K562 (cell line): ENCODE data around the gene GRM2. TPM values are rescaled to one million over a fixed set of nuclear protein-coding genes. Genes with fewer than 3 reads are reported as not detected.
"Not testable (repeated sequence)": the region's sequence is repeated elsewhere in the genome, so short reads cannot be mapped to it uniquely, and the experiment has no call there.

Experiments used
- ATAC-seq: fragments of 200-7000 bp; cut with Tn5 transposase; 3 replicates; pipeline ENCODE4 v1.9.1; 2020; ENCODE audit warnings: moderate library complexity
- BruUV-seq: library from RNA; stranded (reverse); fragments of 400-500 nt; replicated peaks from 2 replicates; lab custom pipeline; 2021; lab: Mats Ljungman, UMichigan
- CTCF ChIA-PET: fragments of 300-600 bp; formaldehyde crosslinking; extraction: SDS; loops from one replicate; lab custom pipeline; 2021; ENCODE audit warnings: low intra/inter-chr PET ratio; lab: Yijun Ruan, JAX
- POLR2A ChIA-PET: fragments of 300-600, 350-650 bp; sonication (Branson Sonifier 250); formaldehyde crosslinking; extraction: SDS; loops from one replicate; lab custom pipeline; 2021; ENCODE audit warnings: antibody characterized with exemption, inconsistent platforms; lab: Yijun Ruan, JAX
- DNase-seq, 4 experiments: peaks; one replicate each; pipeline versions ENCODE4 v3.0.0 to v3.0.0-alpha.2; 2011 to 2018; ENCODE audit warnings: low spot score in 3 of 4, mixed read lengths in 3 of 4; ENCODE audit errors: extremely low read depth in 1 of 4
- FAIRE-seq: peaks from 2 replicates; lab custom pipeline; 2011; peaks lifted over from hg19 to GRCh38; lab: Jason Lieb, UNC
- H2AFZ ChIP-seq: 2 replicates; pipeline ENCODE4 v1.6.0; 2011; ENCODE audit warnings: low read depth, low read length, control low read depth, inconsistent platforms
- H3K27ac ChIP-seq: fragments of 200-600 bp; 3 replicates; pipeline ENCODE4 v1.8.0; 2011; ENCODE audit warnings: low read depth, mild to moderate bottlenecking, control low read depth, inconsistent platforms, low read length, moderate library complexity, mixed read lengths; ENCODE audit errors: extremely low read depth
- H3K27me3 ChIP-seq, 2 experiments: fragments of 300-600 bp in 1 of 2; 2 replicates in 1 of 2; 3 replicates in 1 of 2; pipeline versions ENCODE4 v1.6.0 to v1.8.0; 2011; ENCODE audit warnings: inconsistent platforms in 2 of 2, low read length in 2 of 2, mild to moderate bottlenecking in 1 of 2, mixed read lengths in 1 of 2, moderate library complexity in 1 of 2; ENCODE audit not compliant: control insufficient read depth in 2 of 2, insufficient read depth in 2 of 2
- H3K36me3 ChIP-seq: fragments of 300-600 bp; 3 replicates; pipeline ENCODE4 v1.8.0; 2011; ENCODE audit warnings: mild to moderate bottlenecking, low read length, inconsistent platforms; ENCODE audit not compliant: control insufficient read depth, insufficient read depth
- H3K4me1 ChIP-seq, 2 experiments: fragments of 200-600 bp in 1 of 2; replicated peaks in 1 of 2; 2 replicates in 1 of 2; 3 replicates in 1 of 2; pipeline versions ENCODE4 v1.5.1 to v1.8.0; 2011; ENCODE audit warnings: inconsistent platforms in 2 of 2, low read length in 2 of 2, mild to moderate bottlenecking in 1 of 2, mixed read lengths in 1 of 2, moderate library complexity in 1 of 2; ENCODE audit not compliant: control insufficient read depth in 2 of 2, insufficient read depth in 2 of 2
- H3K4me2 ChIP-seq: 2 replicates; pipeline ENCODE4 v1.6.1; 2011; ENCODE audit warnings: low read length, control low read depth, inconsistent platforms, mixed read lengths; ENCODE audit not compliant: insufficient read depth
- H3K4me3 ChIP-seq: fragments of 200-600 bp; sonication (generic), shearing (Covaris generic); 2 replicates; pipeline ENCODE4 v1.5.1; 2016; ENCODE audit warnings: control low read depth, inconsistent platforms
- H3K79me2 ChIP-seq: fragments of 200-600 bp; 3 replicates; pipeline ENCODE4 v1.8.0; 2011; ENCODE audit warnings: low read length, inconsistent platforms; ENCODE audit not compliant: control insufficient read depth, insufficient read depth
- H3K9ac ChIP-seq, 2 experiments: 2 replicates each; pipeline versions ENCODE4 v1.6.0 to v1.6.1; 2011; ENCODE audit warnings: low read depth in 2 of 2, low read length in 2 of 2, control low read depth in 1 of 2, inconsistent platforms in 1 of 2, mild to moderate bottlenecking in 1 of 2, mixed read lengths in 1 of 2; ENCODE audit not compliant: insufficient read depth in 1 of 2
- H3K9me1 ChIP-seq: one replicate; pipeline ENCODE4 v1.6.0; 2011; ENCODE audit warnings: inconsistent platforms, mild to moderate bottlenecking, low read length, moderate library complexity; ENCODE audit not compliant: control insufficient read depth, insufficient read depth
- H3K9me3 ChIP-seq: replicated peaks from 2 replicates; pipeline ENCODE4 v1.5.1; 2011; ENCODE audit warnings: low read depth, low read length, inconsistent platforms; ENCODE audit not compliant: control insufficient read depth, insufficient read depth
- H4K20me1 ChIP-seq: replicated peaks from 2 replicates; pipeline ENCODE4 v1.6.1; 2011; ENCODE audit warnings: low read length, inconsistent platforms, mixed read lengths; ENCODE audit not compliant: control insufficient read depth, insufficient read depth
- GABPA ChIP-seq: fragments of 200-800 bp; sonication (Bioruptor generic); conservative IDR thresholded peaks from 2 replicates; pipeline ENCODE4 v1.6.1; 2016; ENCODE audit warnings: low read depth, missing genetic modification characterization, missing compliant biosample characterization
- JUND ChIP-seq, 2 experiments: IDR thresholded peaks; 2 replicates in 1 of 2; 3 replicates in 1 of 2; pipeline ENCODE4 v1.6.1; 2011; ENCODE audit warnings: borderline replicate concordance in 2 of 2, low read depth in 2 of 2, low read length in 2 of 2, improper control_type of control experiment in 1 of 2, missing biosample characterization in 1 of 2, missing genetic modification characterization in 1 of 2, missing genetic modification reagents in 1 of 2
- NR2C2 ChIP-seq, 2 experiments: fragments of 200-800 bp in 1 of 2; sonication (Bioruptor generic) in 1 of 2; sonication (generic) in 1 of 2; formaldehyde crosslinking in 1 of 2; IDR thresholded peaks; 2 replicates each; pipeline versions ENCODE4 v1.6.1 to v1.8.0; 2016 to 2022; ENCODE audit warnings: mild to moderate bottlenecking in 1 of 2, missing compliant biosample characterization in 1 of 2, missing genetic modification characterization in 1 of 2, missing genetic modification reagents in 1 of 2
- SIRT6 ChIP-seq: IDR thresholded peaks from one replicate; pipeline ENCODE4 v1.6.1; 2012; ENCODE audit warnings: low read depth, mild to moderate bottlenecking, control low read depth, inconsistent platforms, low read length, moderate library complexity
- TRIM28 ChIP-seq: fragments of 450-650 bp; IDR thresholded peaks from 2 replicates; pipeline ENCODE4 v1.6.1; 2017
- ZNF766 ChIP-seq: fragments of 200-800 bp; sonication (Bioruptor generic); conservative IDR thresholded peaks from 2 replicates; pipeline ENCODE4 v1.6.1; 2016; ENCODE audit warnings: missing genetic modification characterization, missing compliant biosample characterization
- in situ Hi-C: fragments of 300-500 bp; cut with MboI; formaldehyde crosslinking; loops from 4 replicates; pipeline ENCODE4 v1.15.0; 2018; ENCODE audit warnings: inconsistent platforms, mixed read lengths
- intact Hi-C: fragments of 100-400 bp; cut with micrococcal nuclease; formaldehyde crosslinking; loops from 2 replicates; pipeline ENCODE4 v1.14.2; 2022
- polyA plus RNA-seq, 8 experiments: library from polyadenylated mRNA; depleted of rRNA in 4 of 8; stranded (reverse) in 5 of 8; unstranded in 3 of 8; fragments of >200 nt; fragmentation: Nextera tagmentation in 2 of 8; fragmentation: Illumina TruSeq in 1 of 8; extraction: Ambion mirVana in 2 of 8; extraction: Trizol in 1 of 8; gene quantifications; 2 replicates each; pipeline versions ENCODE4 v1.2.1 to v1.2.3, GENCODE V29; 2011 to 2014; ENCODE audit warnings: inconsistent platforms in 1 of 8, missing spikeins in 1 of 8
- total RNA-seq, 7 experiments: library from RNA; depleted of rRNA in 6 of 7; stranded (reverse); fragments of >200 nt in 6 of 7; fragmentation: Illumina TruSeq in 2 of 7; extraction: Trizol in 2 of 7; gene quantifications; 2 replicates each; pipeline versions ENCODE4 v1.2.1 to v1.2.3, GENCODE V29; 2011 to 2021; ENCODE audit warnings: low replicate concordance in 1 of 7

Gene GRM2
- total and polyA plus RNA-seq, 9 of the 15 experiments (the other 6 are each of a cell fraction or from before 2014, with no cell fraction given), result not detected

- TF ChIP-seq ZNF766, result peak; percentile 44; the same call in 1 of the 2 replicates
- not testable (repeated sequence) for TF ChIP-seq NR2C2 (CRISPR knock-in tag; IDR thresholded peaks at IDR 0.05); JUND (tag; IDR thresholded peaks at IDR 0.05; ENCODE audit: borderline replicate concordance, low read depth, low read length)
- TF ChIP-seq NR2C2 (tag; IDR thresholded peaks at IDR 0.05), result peak; percentile 31; the same call in 1 of the 2 replicates
- TF ChIP-seq GABPA (tag), result peak; percentile 53; the same call in 1 of the 2 replicates
- TF ChIP-seq JUND (IDR thresholded peaks at IDR 0.05; ENCODE audit: borderline replicate concordance, low read depth, low read length), result 0 out of 2 replicates have a peak, but pooled peaks have one; percentile 3
Observed at GRCh38 chr3:51742978-51743377, 36.1 kb downstream of the GRM2 start (continued).

GRCh38 chr3:51747840-51748239 is 41.0 kb downstream of the GRM2 start:
- H4K20me1 ChIP-seq, result no peaks in the 10 kb centered on the region
- no peaks in the 10 kb centered on the region for H3K9me3 ChIP-seq
- in situ Hi-C loops, result no loop called here
- TF ChIP-seq TRIM28 (no peak), SIRT6 (no peak)
- TF ChIP-seq, all 486 proteins: peak for 0
- Histone ChIP-seq H3K36me3 (no peaks in the 10 kb centered on the region), H3K9me1 (no peaks in the 10 kb centered on the region), H3K9ac (no peak overlapping the region), H2AFZ (no peak overlapping the region), H3K27ac (no peak overlapping the region), H3K79me2 (no peaks in the 10 kb centered on the region), H3K4me2 (no peak overlapping the region), H3K4me1 (no peaks in the 10 kb centered on the region; a peak in 1 of 5 replicates), H3K4me3 (no peak overlapping the region), H3K27me3 (no peaks in the 10 kb centered on the region)
- FAIRE-seq, result no peak
- intact Hi-C loops, result no loop called here
- BruUV-seq, result no TSS peak
- POLR2A ChIA-PET, result no interaction called here
- DNase-seq, result no peak
- no peak for ATAC-seq
- CTCF ChIA-PET, result no interaction called here
